GM19452 (cell line): Measurements from ENCODE around the gene ZNF335.
"Not testable (repeated sequence)": the region's sequence is repeated elsewhere in the genome, so short reads cannot be mapped to it uniquely, and the experiment has no call there.

ENCODE experiments used
- ATAC-seq: cut with Tn5 transposase; IDR thresholded peaks from one replicate; pipeline ENCODE4 v1.9.1; 2021; ENCODE audit not compliant: unreplicated experiment

The ZNF335 gene

GRCh38 chr20:45957021-45957941, 14.7 kb downstream of the ZNF335 start:
- ATAC-seq: no peak

GRCh38 chr20:45956326-45956725, 15.7 kb downstream of the ZNF335 start:
- not testable (repeated sequence) for ATAC-seq

DNA sequence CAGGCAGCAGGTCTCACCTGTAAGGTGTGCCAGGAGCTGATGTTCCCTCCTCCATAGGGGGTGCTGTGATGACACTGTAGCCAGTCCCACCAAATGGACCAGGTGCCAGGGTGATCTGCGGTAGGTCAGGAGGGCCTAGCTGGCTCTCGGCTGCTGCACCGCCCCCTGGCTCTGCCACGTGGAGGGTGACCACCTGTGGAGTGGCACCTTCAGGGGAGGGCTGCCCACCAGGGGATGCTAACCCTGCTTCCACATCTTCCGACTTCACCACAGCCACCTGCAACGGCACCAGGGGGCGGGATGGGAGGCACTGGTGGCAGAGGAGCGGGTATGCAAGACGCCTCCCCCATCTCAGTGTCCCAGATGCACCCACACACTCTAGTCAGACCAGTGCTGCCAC, 18.3 kb downstream of the ZNF335 start:
- ATAC-seq: no peak

GRCh38 chr20:45952861-45953260, 19.1 kb downstream of the ZNF335 start:
- no peak for ATAC-seq

DNA sequence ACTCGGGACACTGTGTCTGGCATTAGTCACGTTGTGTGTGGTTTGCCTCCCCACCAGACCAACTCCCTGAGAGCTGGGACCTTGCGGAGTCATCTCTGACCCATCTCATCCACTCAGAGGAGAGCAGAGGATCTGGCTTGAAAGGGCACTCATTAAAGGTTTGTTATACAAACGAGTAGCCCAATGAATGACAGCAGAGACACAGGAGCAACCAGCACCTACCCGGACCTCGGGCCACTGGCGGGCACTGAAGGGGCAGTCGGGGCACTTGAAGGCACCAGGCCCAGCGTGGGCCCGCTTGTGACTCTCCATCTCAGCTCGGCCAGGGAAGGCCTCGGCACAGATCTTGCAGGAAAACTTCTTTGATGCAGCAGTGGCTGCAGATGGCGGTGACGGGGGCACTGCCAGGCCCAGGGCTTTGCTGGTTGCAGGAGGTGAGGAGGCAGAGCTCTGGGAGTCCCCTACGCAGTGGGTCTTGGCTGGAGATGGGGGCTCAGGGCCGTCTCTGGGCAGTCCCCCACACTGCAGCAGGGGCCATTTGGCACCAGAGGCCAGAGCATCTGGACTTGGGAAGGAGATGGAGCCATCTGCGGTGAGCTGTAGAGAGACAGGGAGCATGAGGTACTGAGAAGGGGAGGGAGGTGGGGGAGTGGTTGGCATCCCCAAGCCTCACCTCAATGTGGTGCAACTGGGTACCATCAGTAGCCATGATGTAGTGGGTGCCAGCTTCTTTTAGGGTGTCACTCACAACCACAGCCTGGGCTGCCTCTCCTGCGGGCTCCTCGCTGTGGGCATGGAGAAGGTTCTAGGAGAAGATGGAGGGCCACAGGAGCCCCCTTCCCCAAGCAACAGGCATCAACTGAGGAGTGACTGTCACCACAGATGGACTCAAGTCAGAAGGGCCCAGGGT, 19.8 kb downstream of the ZNF335 start:
- ATAC-seq: no peak

- no peak for ATAC-seq
These were observed 21.7 kb downstream of the ZNF335 start for GRCh38 chr20:45950330-45950646.

DNA sequence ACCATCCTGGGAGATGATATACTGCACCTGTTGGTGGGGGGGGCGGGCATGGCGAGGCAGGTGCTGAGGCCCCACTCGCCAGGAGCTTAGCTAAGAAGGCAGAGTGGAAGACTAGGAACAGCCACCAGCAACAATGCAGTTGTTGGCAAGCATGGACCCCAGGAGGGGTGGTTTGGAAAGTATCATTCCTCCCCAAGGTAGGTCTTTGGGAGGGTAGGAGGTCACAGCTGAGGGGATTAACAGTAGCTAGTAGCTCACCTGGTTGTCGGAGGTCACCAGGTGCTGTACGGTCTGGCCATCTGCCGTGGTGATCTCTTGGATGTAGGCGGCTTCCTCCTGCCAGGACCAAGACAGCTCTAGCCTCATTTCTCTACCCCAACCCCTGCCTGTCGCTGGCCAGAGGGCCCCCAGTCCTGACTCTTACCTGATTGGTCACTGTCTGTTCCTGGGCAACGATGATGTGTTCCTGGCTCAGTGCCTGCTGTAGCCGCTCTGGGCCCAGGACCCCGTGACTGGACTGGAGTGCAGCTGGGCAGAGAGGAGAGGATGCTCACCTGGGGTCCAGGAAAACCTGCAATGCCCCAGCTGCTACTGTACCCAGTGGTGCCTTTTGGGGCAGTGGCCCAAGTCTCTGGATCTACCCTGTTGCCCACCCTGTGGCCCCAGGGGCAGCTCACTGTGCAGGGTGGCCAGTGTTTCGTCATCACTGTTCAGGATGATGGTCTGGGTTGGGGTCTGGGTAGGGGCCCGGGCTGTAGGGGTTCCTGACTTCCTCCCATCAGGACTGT, 22.3 kb downstream of the ZNF335 start:
- no peak for ATAC-seq

DNA sequence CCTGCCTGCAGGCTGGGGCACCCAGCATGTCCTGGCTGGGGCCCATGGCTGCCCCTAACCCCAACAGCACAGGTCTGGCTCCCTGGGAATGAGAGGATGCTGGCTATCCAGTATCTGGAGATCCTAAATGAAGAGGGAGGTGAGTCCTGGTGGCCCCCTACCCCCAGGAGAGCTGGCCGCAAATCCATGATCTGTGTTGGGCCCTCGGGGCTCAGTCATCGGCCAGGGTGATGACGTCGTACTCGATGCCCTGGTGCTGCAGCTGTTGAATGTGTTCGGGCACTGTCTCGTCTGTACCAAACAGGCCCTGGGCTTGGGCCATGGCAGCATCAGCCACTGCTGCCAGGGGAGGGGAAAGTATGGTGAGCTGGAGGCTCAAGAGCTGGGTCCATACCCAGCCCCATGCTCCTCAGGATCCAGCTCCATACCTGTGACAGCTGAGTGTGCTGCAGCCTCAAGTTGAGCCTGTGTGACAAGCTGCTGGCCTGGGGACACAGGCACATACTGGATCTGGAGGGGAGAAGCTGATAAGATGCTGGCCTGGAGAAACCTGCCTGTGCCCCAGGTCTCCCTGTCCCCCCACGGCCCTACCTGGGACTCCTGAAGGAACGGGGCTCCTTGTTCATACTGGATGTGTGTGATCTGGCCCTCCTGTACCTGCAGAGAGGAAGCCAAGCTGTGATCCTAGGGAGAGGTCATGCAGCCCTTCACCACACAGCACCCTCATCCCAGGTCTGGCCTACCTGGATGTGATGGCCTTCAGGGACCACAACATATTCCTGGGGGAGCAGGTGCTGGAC, 23.1 kb downstream of the ZNF335 start:
- ATAC-seq: no peak

DNA sequence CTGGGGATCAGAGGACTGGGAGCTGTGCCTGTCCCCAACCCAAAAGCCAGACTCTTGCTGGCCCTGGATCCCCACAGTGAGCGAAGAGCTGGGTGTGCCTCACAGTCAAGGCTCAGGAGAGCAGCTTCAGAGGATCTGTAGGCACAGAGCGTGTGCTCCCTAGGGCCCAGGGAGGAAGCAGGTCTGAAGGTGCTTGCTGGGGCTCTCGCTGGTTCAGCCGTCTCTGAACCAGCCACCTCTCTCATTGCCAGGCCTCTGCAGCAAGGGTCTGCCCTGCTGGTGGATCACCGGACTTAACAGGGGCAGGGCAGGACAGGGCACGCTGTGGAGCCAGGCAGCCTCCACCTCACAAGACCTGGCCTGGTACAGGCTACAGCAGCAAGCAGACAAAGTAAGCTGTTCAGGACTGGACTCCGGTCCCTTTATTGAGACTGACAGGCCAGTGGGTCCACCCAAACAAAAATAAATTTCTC, 23.7 kb downstream of the ZNF335 start:
- no peak for ATAC-seq

DNA sequence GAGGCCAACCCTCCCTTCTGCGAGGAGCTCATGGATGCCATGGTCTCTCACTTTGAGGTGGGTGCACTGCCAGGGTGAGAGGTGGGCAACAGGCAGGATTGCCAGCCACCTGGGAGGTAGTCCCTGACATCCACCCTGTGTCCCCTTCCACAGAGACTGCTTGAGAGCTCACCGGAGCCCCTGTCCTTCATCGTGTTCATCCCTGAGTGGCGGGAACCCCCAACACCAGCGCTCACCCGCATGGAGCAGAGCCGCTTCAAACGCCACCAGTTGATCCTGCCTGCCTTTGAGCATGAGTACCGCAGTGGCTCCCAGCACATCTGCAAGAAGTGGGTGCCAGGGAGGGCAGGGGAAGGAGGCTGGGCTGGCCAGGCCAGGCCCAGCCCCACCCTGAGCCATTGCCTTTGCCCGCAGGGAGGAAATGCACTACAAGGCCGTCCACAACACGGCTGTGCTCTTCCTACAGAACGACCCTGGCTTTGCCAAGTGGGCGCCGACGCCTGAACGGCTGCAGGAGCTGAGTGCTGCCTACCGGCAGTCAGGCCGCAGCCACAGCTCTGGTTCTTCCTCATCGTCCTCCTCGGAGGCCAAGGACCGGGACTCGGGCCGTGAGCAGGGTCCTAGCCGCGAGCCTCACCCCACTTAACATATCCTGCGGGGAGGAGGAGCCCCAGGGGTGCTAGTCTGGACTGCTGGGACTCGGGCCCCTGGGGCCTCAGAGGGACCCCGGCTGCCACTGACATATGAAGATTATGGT, 24.7 kb downstream of the ZNF335 start:
- no peak for ATAC-seq

DNA sequence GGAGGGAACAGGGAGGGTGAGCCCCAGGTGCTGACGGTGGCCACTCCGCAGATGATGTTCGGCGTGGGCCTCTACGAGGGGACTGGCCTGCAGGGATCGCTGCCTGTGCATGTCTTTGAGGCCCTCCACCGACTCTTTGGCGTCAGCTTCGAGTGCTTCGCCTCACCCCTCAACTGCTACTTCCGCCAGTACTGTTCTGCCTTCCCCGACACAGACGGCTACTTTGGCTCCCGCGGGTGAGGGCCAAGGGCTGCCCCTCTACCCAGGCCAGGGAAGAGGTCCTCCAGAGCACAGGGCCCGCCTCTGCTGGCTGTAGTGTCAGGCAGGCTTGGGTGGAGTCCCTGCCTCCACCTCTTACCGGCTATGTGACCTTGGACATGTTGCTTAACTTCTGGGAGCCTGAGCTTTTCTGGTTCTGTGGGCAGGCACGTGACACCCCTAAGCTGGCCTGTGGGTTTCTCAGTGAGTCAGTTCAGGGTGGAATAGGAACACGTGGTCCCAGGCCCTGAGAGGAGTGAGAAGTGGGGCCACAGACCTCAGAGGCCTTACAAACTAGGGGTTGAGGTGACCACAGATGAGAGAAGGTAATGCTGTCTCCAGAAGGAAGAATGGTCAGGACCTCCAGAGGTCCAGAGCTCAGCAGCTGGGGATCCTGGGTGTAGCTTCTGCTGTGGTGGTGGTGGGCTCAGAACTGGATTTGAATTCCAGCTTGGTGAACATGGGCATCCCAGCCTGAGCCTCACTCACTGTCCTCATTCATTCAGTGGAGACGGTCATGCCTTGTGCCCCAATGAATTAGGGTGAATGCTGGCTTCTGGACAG, 25.6 kb downstream of the ZNF335 start:
- ATAC-seq: no peak

- ATAC-seq: no peak
These were observed 26.3 kb downstream of the ZNF335 start for GRCh38 chr20:45945678-45946148.

GRCh38 chr20:45944965-45945677, 26.9 kb downstream of the ZNF335 start:
- ATAC-seq: no peak

- no peak for ATAC-seq
These were observed 27.6 kb downstream of the ZNF335 start for GRCh38 chr20:45944151-45944964.

GRCh38 chr20:45943613-45944012, 28.4 kb downstream of the ZNF335 start:
- no peak for ATAC-seq

GRCh38 chr20:45940469-45940868, 31.5 kb downstream of the ZNF335 start:
- no peak for ATAC-seq

DNA sequence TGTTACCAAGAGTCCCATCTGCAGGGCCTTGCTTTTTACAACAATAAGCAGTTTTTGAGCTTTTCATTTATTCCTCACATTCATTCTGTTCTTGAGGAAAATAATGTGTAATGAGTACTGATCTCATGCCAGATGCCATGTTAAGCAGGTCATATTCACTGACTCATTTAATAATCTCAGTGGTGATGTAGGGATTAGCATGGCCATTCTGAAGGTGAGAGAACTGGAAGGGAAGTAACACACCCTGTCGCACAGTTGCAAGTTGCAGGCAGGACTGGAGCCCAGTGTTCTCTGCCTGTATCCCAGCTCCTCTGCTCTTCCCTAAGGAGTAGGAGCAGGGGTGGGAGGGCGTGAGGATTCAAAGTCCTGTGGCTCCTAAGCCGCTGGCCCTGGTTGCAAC, 31.9 kb downstream of the ZNF335 start:
- no peak for ATAC-seq
